ENCODE results near the gene BCAR3.

BCAR3 gene

GRCh38 chr1:93625582-93626327 is 55.9 kb downstream of the BCAR3 start:
- no peak for TF ChIP-seq CTCF (IDR thresholded peaks at IDR 0.05; ENCODE audit: low read depth, low read length)
- DNase-seq (ENCODE audit: extremely low read depth, low read depth), result no peak

DNA sequence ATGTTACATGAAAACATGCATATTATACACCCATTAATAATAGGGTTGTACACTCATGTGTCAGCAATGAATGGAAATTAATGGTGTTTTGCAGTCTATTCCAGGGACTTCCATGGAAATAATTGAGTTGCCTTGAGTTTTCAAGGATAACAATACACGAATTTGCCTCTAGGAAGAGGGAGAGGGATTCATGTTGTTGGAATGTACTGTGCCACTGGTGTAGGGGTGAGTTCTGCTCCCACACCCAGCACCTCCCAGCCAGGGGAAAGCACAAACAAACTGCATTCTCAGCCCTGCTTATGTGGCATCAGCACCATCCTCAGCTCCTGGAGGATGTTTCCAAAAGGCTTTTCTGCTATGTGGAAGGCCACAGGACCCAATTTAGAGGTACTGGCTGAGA is 57.8 kb downstream of the BCAR3 start:
- TF ChIP-seq CTCF (IDR thresholded peaks at IDR 0.05; ENCODE audit: low read depth, low read length), result no peak
- DNase-seq (ENCODE audit: extremely low read depth, low read depth), result no peak

DNA sequence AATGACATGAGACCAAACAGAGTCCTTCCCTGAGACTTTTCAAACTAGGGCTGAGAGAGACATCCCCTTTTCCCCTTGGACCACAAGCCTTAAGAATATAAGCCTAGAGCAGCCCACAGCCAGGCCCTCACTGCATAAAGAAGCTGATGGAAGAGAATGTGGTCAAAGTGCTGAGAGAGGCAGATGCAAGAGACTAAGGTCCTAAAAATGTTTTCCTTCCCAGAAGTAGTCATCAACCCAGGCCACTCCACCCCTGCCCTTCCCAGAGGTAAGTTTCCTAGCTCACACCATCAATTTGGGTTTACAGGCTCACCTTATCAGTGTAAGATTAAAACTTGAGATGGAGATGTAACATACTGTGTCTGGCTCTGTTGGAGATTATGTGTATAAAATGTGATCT is 58.2 kb downstream of the BCAR3 start:
- DNase-seq (ENCODE audit: extremely low read depth, low read depth), result no peak
- TF ChIP-seq CTCF (IDR thresholded peaks at IDR 0.05; ENCODE audit: low read depth, low read length), result no peak

GRCh38 chr1:93621246-93621645 is 60.4 kb downstream of the BCAR3 start:
- no peak for TF ChIP-seq CTCF (IDR thresholded peaks at IDR 0.05; ENCODE audit: low read depth, low read length)
- no peak for DNase-seq (ENCODE audit: extremely low read depth, low read depth)

DNA sequence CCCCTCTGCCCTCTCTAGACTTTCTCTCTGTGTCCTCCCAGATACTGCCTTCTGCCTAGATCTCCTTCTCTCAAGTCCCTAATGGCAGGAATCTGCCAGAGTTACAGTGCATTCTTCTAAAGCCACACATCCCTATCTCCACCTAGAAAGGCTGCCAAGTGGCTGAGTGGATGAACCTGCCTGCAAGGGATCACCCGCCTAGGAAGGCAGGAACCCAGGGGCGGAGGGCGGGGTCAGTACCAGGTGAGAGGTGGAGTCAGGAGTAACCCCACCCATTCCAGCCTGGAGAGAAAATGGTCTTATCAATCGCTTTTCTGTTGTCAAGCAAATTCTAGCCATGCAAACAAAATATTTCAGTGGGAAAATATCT is 60.8 kb downstream of the BCAR3 start:
- TF ChIP-seq CTCF (IDR thresholded peaks at IDR 0.05; ENCODE audit: low read depth, low read length), result no peak
- no peak for DNase-seq (ENCODE audit: extremely low read depth, low read depth)

- no peak for TF ChIP-seq CTCF (IDR thresholded peaks at IDR 0.05; ENCODE audit: low read depth, low read length)
- no peak for DNase-seq (ENCODE audit: extremely low read depth, low read depth)
Measured at GRCh38 chr1:93620172-93620840, 61.3 kb downstream of the BCAR3 start.

- DNase-seq (ENCODE audit: extremely low read depth, low read depth), result no peak
- no peak; the same call in 1 of the 2 replicates for TF ChIP-seq CTCF (IDR thresholded peaks at IDR 0.05; ENCODE audit: low read depth, low read length)
Measured at GRCh38 chr1:93619507-93620171, 62.0 kb downstream of the BCAR3 start.

Data from AG09319 (cell line).